Smooth muscle cell of the coronary artery (primary cell): ENCODE measurements around the gene PDGFRA. TPM values are rescaled to one million over a fixed set of nuclear protein-coding genes. Genes with fewer than 3 reads are reported as not detected.

Source experiments
- total RNA-seq: library from RNA; depleted of rRNA; stranded (reverse); fragments of >200 nt; gene quantifications from 2 replicates; pipeline ENCODE4 v1.2.3, GENCODE V29; 2014; ENCODE audit warnings: low replicate concordance

Gene PDGFRA
- 173 and 451 TPM in 2 replicates for total RNA-seq

DNA sequence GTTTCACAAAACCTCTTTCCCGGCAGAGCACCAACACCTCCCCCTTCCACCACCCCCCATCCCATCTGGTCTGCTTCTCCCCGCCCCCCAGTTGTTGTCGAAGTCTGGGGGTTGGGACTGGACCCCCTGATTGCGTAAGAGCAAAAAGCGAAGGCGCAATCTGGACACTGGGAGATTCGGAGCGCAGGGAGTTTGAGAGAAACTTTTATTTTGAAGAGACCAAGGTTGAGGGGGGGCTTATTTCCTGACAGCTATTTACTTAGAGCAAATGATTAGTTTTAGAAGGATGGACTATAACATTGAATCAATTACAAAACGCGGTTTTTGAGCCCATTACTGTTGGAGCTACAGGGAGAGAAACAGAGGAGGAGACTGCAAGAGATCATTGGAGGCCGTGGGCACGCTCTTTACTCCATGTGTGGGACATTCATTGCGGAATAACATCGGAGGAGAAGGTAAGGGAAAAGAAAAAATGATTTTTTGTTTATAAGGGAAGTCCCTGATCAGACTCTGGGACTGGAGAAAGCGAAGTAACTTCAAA is at the start of gene PDGFRA:
Gene PDGFRA (plus strand): TSS at position 333 of the 541 bp plus-strand sequence. CDS start 29,476 bp downstream, outside the sequence.

Other genes starting within 250 kb of the PDGFRA start
- gene CHIC2, start 164.7 kb upstream of the PDGFRA start, total RNA-seq, result 46.9 and 74.4 TPM in 2 replicates
- not detected in 2 replicates for gene GSX2, start 129.1 kb upstream of the PDGFRA start, total RNA-seq